Ishikawa (cell line): Measurements from ENCODE around the gene PTPRD.

Experiments used
- REST ChIP-seq: IDR thresholded peaks from 2 replicates; pipeline ENCODE4 v1.6.1; 2012; ENCODE audit warnings: low read depth, mild to moderate bottlenecking
- TCF12 ChIP-seq: IDR thresholded peaks from 2 replicates; pipeline ENCODE4 v1.6.1; 2012; ENCODE audit warnings: low read depth

GRCh38 chr9:8693464-8693863 is 1919.3 kb downstream of the PTPRD start:
- TF ChIP-seq TCF12 (no peak), REST (no peak)
